Measurements from ENCODE around the gene TXNRD2. TPM values are rescaled to one million over a fixed set of nuclear protein-coding genes. Genes with fewer than 3 reads are reported as not detected.

The TXNRD2 gene
- total RNA-seq, 1 donor from 2014 or later, result 0.19 TPM

- H3K36me3 ChIP-seq, result no peaks in the 10 kb centered on the region
These were observed 25.5 kb upstream of the TXNRD2 start for GRCh38 chr22:19966908-19967750.

GRCh38 chr22:19965771-19966709 lies 24.4 kb upstream of the TXNRD2 start:
- H3K27me3 Mint-ChIP-seq (ENCODE audit: insufficient read depth, low read depth), result peaks cover 5% of the 10 kb centered on the region
- Histone ChIP-seq H3K36me3 (no peaks in the 10 kb centered on the region), H3K4me1 (peaks cover 3% of the 10 kb centered on the region), H3K79me2 (ENCODE audit: low read depth) (no peaks in the 10 kb centered on the region), H3K4me2 (no peak overlapping the region), H2AFZ (replicated peaks) (no peak overlapping the region), H3K9ac (no peak overlapping the region), H3K9me3 (ENCODE audit: low read depth) (no peaks in the 10 kb centered on the region), H3K27ac (no peak overlapping the region), H3F3A (ENCODE audit: low read depth) (peaks cover 14% of the 10 kb centered on the region), H3K4me3 (no peak overlapping the region), H3K27me3 (no peaks in the 10 kb centered on the region), H4K20me1 (ENCODE audit: low read depth) (peaks cover 4% of the 10 kb centered on the region)
- H3K4me1 Mint-ChIP-seq, result peaks cover 30% of the 10 kb centered on the region
- peak; percentile 72 for DNase-seq (ENCODE audit: low spot score)
- H3K36me3 Mint-ChIP-seq, result peaks cover 1% of the 10 kb centered on the region
- no peak overlapping the region for H3K4me3 Mint-ChIP-seq
- H3K9me3 Mint-ChIP-seq, result no peaks in the 10 kb centered on the region
- H3K27ac Mint-ChIP-seq, result no peak overlapping the region
- TF ChIP-seq CTCF (IDR thresholded peaks at IDR 0.05) (peak; percentile 72), EZH2 (IDR thresholded peaks at IDR 0.05) (no peak), EZH2phosphoT487 (IDR thresholded peaks at IDR 0.05) (no peak)

More at GRCh38 chr22:19966908-19967750, 25.5 kb upstream of the TXNRD2 start:
- Histone ChIP-seq H3K9me3 (ENCODE audit: low read depth) (no peaks in the 10 kb centered on the region), H3K4me1 (peaks cover 3% of the 10 kb centered on the region), H3K4me3 (no peak overlapping the region), H3K9ac (no peak overlapping the region), H3K27ac (no peak overlapping the region), H2AFZ (replicated peaks) (no peak overlapping the region), H4K20me1 (ENCODE audit: low read depth) (peaks cover 4% of the 10 kb centered on the region), H3K27me3 (no peaks in the 10 kb centered on the region), H3F3A (ENCODE audit: low read depth) (peaks cover 14% of the 10 kb centered on the region), H3K4me2 (no peak overlapping the region), H3K79me2 (ENCODE audit: low read depth) (no peaks in the 10 kb centered on the region)
- Mint-ChIP-seq H3K27me3 (ENCODE audit: insufficient read depth, low read depth) (peaks cover 5% of the 10 kb centered on the region), H3K4me1 (peaks cover 30% of the 10 kb centered on the region), H3K27ac (peak overlapping the region; percentile 38), H3K36me3 (peaks cover 4% of the 10 kb centered on the region), H3K9me3 (no peaks in the 10 kb centered on the region), H3K4me3 (no peak overlapping the region)
- TF ChIP-seq CTCF (IDR thresholded peaks at IDR 0.05) (no peak), EZH2phosphoT487 (IDR thresholded peaks at IDR 0.05) (no peak), EZH2 (IDR thresholded peaks at IDR 0.05) (no peak)
- no peak for DNase-seq (ENCODE audit: low spot score)

GRCh38 chr22:19964701-19965386 lies 23.2 kb upstream of the TXNRD2 start:
- Mint-ChIP-seq H3K27ac (no peak overlapping the region), H3K36me3 (no peaks in the 10 kb centered on the region), H3K4me3 (no peak overlapping the region), H3K27me3 (ENCODE audit: insufficient read depth, low read depth) (peaks cover 2% of the 10 kb centered on the region), H3K9me3 (no peaks in the 10 kb centered on the region), H3K4me1 (peaks cover 34% of the 10 kb centered on the region)
- H3K79me2 ChIP-seq (ENCODE audit: low read depth), result no peaks in the 10 kb centered on the region
- H3K9me3 ChIP-seq (ENCODE audit: low read depth), result no peaks in the 10 kb centered on the region
- no peak overlapping the region for H3K4me2 ChIP-seq
- H3F3A ChIP-seq (ENCODE audit: low read depth), result peaks cover 14% of the 10 kb centered on the region
- H3K27me3 ChIP-seq, result no peaks in the 10 kb centered on the region
- H4K20me1 ChIP-seq (ENCODE audit: low read depth), result no peaks in the 10 kb centered on the region
- no peak overlapping the region for H2AFZ ChIP-seq (replicated peaks)
- no peak overlapping the region for H3K4me3 ChIP-seq
- TF ChIP-seq EZH2phosphoT487 (IDR thresholded peaks at IDR 0.05) (no peak), EZH2 (IDR thresholded peaks at IDR 0.05) (no peak), CTCF (IDR thresholded peaks at IDR 0.05) (no peak)
- no peak overlapping the region for H3K9ac ChIP-seq
- DNase-seq (ENCODE audit: low spot score), result no peak
- no peaks in the 10 kb centered on the region for H3K36me3 ChIP-seq
- H3K4me1 ChIP-seq, result peaks cover 5% of the 10 kb centered on the region
- no peak overlapping the region for H3K27ac ChIP-seq
